ENCODE results near the gene DGCR2.

The DGCR2 gene

GRCh38 chr22:18997925-18998315, 124.3 kb downstream of the DGCR2 start:
- no peaks in the 10 kb centered on the region for H3K4me1 ChIP-seq (ENCODE audit: control insufficient read depth, insufficient read depth, low read length)
- no peaks in the 10 kb centered on the region for H3K36me3 ChIP-seq (ENCODE audit: control insufficient read depth, insufficient read depth, low read length, severe bottlenecking)
- no peak overlapping the region for H3K4me3 ChIP-seq (ENCODE audit: low read length)
- no peak for DNase-seq (ENCODE audit: low read depth)
- no peak overlapping the region for H3K9ac ChIP-seq (ENCODE audit: low read length)
- peaks cover 10% of the 10 kb centered on the region for H3K9me3 ChIP-seq (ENCODE audit: control insufficient read depth, low read length)
- H3K27me3 ChIP-seq (replicated peaks; ENCODE audit: control insufficient read depth, insufficient read depth, low read length) = peaks cover 76% of the 10 kb centered on the region

GRCh38 chr22:18997306-18997924, 124.8 kb downstream of the DGCR2 start:
- no peak overlapping the region for H3K9ac ChIP-seq (ENCODE audit: low read length)
- no peak overlapping the region for H3K4me3 ChIP-seq (ENCODE audit: low read length)
- H3K27me3 ChIP-seq (replicated peaks; ENCODE audit: control insufficient read depth, insufficient read depth, low read length) = peaks cover 76% of the 10 kb centered on the region
- peaks cover 10% of the 10 kb centered on the region for H3K9me3 ChIP-seq (ENCODE audit: control insufficient read depth, low read length)
- H3K36me3 ChIP-seq (ENCODE audit: control insufficient read depth, insufficient read depth, low read length, severe bottlenecking) = no peaks in the 10 kb centered on the region
- no peaks in the 10 kb centered on the region for H3K4me1 ChIP-seq (ENCODE audit: control insufficient read depth, insufficient read depth, low read length)
- DNase-seq (ENCODE audit: low read depth) = no peak

- Histone ChIP-seq H3K9me3 (ENCODE audit: control insufficient read depth, low read length) (peaks cover 10% of the 10 kb centered on the region), H3K4me3 (ENCODE audit: low read length) (no peak overlapping the region), H3K4me1 (ENCODE audit: control insufficient read depth, insufficient read depth, low read length) (no peaks in the 10 kb centered on the region), H3K27me3 (replicated peaks; ENCODE audit: control insufficient read depth, insufficient read depth, low read length) (peaks cover 77% of the 10 kb centered on the region), H3K36me3 (ENCODE audit: control insufficient read depth, insufficient read depth, low read length, severe bottlenecking) (no peaks in the 10 kb centered on the region), H3K9ac (ENCODE audit: low read length) (no peak overlapping the region)
- no peak for DNase-seq (ENCODE audit: low read depth)
Measured at GRCh38 chr22:18996376-18996900, 125.8 kb downstream of the DGCR2 start.

GRCh38 chr22:18995327-18995711, 126.9 kb downstream of the DGCR2 start:
- H3K4me1 ChIP-seq (ENCODE audit: control insufficient read depth, insufficient read depth, low read length) = no peaks in the 10 kb centered on the region
- no peak overlapping the region for H3K4me3 ChIP-seq (ENCODE audit: low read length)
- no peaks in the 10 kb centered on the region for H3K36me3 ChIP-seq (ENCODE audit: control insufficient read depth, insufficient read depth, low read length, severe bottlenecking)
- no peak overlapping the region for H3K9ac ChIP-seq (ENCODE audit: low read length)
- H3K27me3 ChIP-seq (replicated peaks; ENCODE audit: control insufficient read depth, insufficient read depth, low read length) = peaks cover 82% of the 10 kb centered on the region
- DNase-seq (ENCODE audit: low read depth) = no peak
- peaks cover 9% of the 10 kb centered on the region for H3K9me3 ChIP-seq (ENCODE audit: control insufficient read depth, low read length)

- Histone ChIP-seq H3K36me3 (ENCODE audit: control insufficient read depth, insufficient read depth, low read length, severe bottlenecking) (no peaks in the 10 kb centered on the region), H3K9me3 (ENCODE audit: control insufficient read depth, low read length) (peaks cover 4% of the 10 kb centered on the region), H3K4me3 (ENCODE audit: low read length) (no peak overlapping the region), H3K9ac (ENCODE audit: low read length) (no peak overlapping the region), H3K4me1 (ENCODE audit: control insufficient read depth, insufficient read depth, low read length) (no peaks in the 10 kb centered on the region), H3K27me3 (replicated peaks; ENCODE audit: control insufficient read depth, insufficient read depth, low read length) (peaks cover 84% of the 10 kb centered on the region)
- DNase-seq (ENCODE audit: low read depth) = no peak
Measured at GRCh38 chr22:18994701-18995326, 127.4 kb downstream of the DGCR2 start.

GRCh38 chr22:18994056-18994455, 128.2 kb downstream of the DGCR2 start:
- H3K27me3 ChIP-seq (replicated peaks; ENCODE audit: control insufficient read depth, insufficient read depth, low read length) = peaks cover 80% of the 10 kb centered on the region
- DNase-seq (ENCODE audit: low read depth) = no peak
- no peaks in the 10 kb centered on the region for H3K4me1 ChIP-seq (ENCODE audit: control insufficient read depth, insufficient read depth, low read length)
- H3K9ac ChIP-seq (ENCODE audit: low read length) = no peak overlapping the region
- H3K9me3 ChIP-seq (ENCODE audit: control insufficient read depth, low read length) = no peaks in the 10 kb centered on the region
- no peaks in the 10 kb centered on the region for H3K36me3 ChIP-seq (ENCODE audit: control insufficient read depth, insufficient read depth, low read length, severe bottlenecking)
- H3K4me3 ChIP-seq (ENCODE audit: low read length) = no peak overlapping the region

- Histone ChIP-seq H3K27me3 (replicated peaks; ENCODE audit: control insufficient read depth, insufficient read depth, low read length) (peaks cover 74% of the 10 kb centered on the region), H3K9me3 (ENCODE audit: control insufficient read depth, low read length) (no peaks in the 10 kb centered on the region), H3K36me3 (ENCODE audit: control insufficient read depth, insufficient read depth, low read length, severe bottlenecking) (no peaks in the 10 kb centered on the region), H3K4me1 (ENCODE audit: control insufficient read depth, insufficient read depth, low read length) (no peaks in the 10 kb centered on the region), H3K4me3 (ENCODE audit: low read length) (no peak overlapping the region), H3K9ac (ENCODE audit: low read length) (no peak overlapping the region)
- no peak for DNase-seq (ENCODE audit: low read depth)
Measured at GRCh38 chr22:18992543-18993198, 129.5 kb downstream of the DGCR2 start.

GRCh38 chr22:18991821-18992442, 130.3 kb downstream of the DGCR2 start:
- H3K9me3 ChIP-seq (ENCODE audit: control insufficient read depth, low read length) = no peaks in the 10 kb centered on the region
- H3K9ac ChIP-seq (ENCODE audit: low read length) = no peak overlapping the region
- no peak for DNase-seq (ENCODE audit: low read depth)
- H3K36me3 ChIP-seq (ENCODE audit: control insufficient read depth, insufficient read depth, low read length, severe bottlenecking) = no peaks in the 10 kb centered on the region
- peaks cover 67% of the 10 kb centered on the region for H3K27me3 ChIP-seq (replicated peaks; ENCODE audit: control insufficient read depth, insufficient read depth, low read length)
- H3K4me1 ChIP-seq (ENCODE audit: control insufficient read depth, insufficient read depth, low read length) = no peaks in the 10 kb centered on the region
- no peak overlapping the region for H3K4me3 ChIP-seq (ENCODE audit: low read length)

- no peak for DNase-seq (ENCODE audit: low read depth)
- H3K4me1 ChIP-seq (ENCODE audit: control insufficient read depth, insufficient read depth, low read length) = no peaks in the 10 kb centered on the region
- peaks cover 64% of the 10 kb centered on the region for H3K27me3 ChIP-seq (replicated peaks; ENCODE audit: control insufficient read depth, insufficient read depth, low read length)
- no peaks in the 10 kb centered on the region for H3K36me3 ChIP-seq (ENCODE audit: control insufficient read depth, insufficient read depth, low read length, severe bottlenecking)
- H3K9ac ChIP-seq (ENCODE audit: low read length) = no peak overlapping the region
- no peak overlapping the region for H3K4me3 ChIP-seq (ENCODE audit: low read length)
- H3K9me3 ChIP-seq (ENCODE audit: control insufficient read depth, low read length) = no peaks in the 10 kb centered on the region
Measured at GRCh38 chr22:18991138-18991432, 131.1 kb downstream of the DGCR2 start.

- Histone ChIP-seq H3K9me3 (ENCODE audit: control insufficient read depth, low read length) (no peaks in the 10 kb centered on the region), H3K4me1 (ENCODE audit: control insufficient read depth, insufficient read depth, low read length) (no peaks in the 10 kb centered on the region), H3K27me3 (replicated peaks; ENCODE audit: control insufficient read depth, insufficient read depth, low read length) (peaks cover 61% of the 10 kb centered on the region), H3K9ac (ENCODE audit: low read length) (no peak overlapping the region), H3K36me3 (ENCODE audit: control insufficient read depth, insufficient read depth, low read length, severe bottlenecking) (no peaks in the 10 kb centered on the region), H3K4me3 (ENCODE audit: low read length) (no peak overlapping the region)
- DNase-seq (ENCODE audit: low read depth) = no peak
Measured at GRCh38 chr22:18990355-18991137, 131.7 kb downstream of the DGCR2 start.

- H3K36me3 ChIP-seq (ENCODE audit: control insufficient read depth, insufficient read depth, low read length, severe bottlenecking) = no peaks in the 10 kb centered on the region
- no peaks in the 10 kb centered on the region for H3K4me1 ChIP-seq (ENCODE audit: control insufficient read depth, insufficient read depth, low read length)
- no peak overlapping the region for H3K9ac ChIP-seq (ENCODE audit: low read length)
- H3K9me3 ChIP-seq (ENCODE audit: control insufficient read depth, low read length) = no peaks in the 10 kb centered on the region
- peaks cover 45% of the 10 kb centered on the region for H3K27me3 ChIP-seq (replicated peaks; ENCODE audit: control insufficient read depth, insufficient read depth, low read length)
- DNase-seq (ENCODE audit: low read depth) = no peak
- H3K4me3 ChIP-seq (ENCODE audit: low read length) = no peak overlapping the region
Measured at GRCh38 chr22:18988958-18989357, 133.3 kb downstream of the DGCR2 start.

All from adipocyte (in vitro differentiated cells).